Esophagus muscularis mucosa (tissue), 3 donors: ENCODE results near the gene SLC39A11.

Experiments used
- POLR2A ChIP-seq: fragments of 450-650 bp; IDR thresholded peaks from one replicate; pipeline ENCODE4 v1.6.1; 2017; ENCODE audit warnings: antibody characterized with exemption, moderate library complexity, mild to moderate bottlenecking, low read depth
- TF ChIP-seq, protein P1 (sequence below), 3 experiments: fragments of 200-600 bp in 2 of 3; fragments of 450-650 bp in 1 of 3; sonication (generic) in 2 of 3; IDR thresholded peaks; one replicate each; pipeline ENCODE4 v1.5.1; 2017 to 2019; ENCODE audit warnings: antibody characterized with exemption in 3 of 3, mild to moderate bottlenecking in 2 of 3, moderate library complexity in 1 of 3

DNA sequence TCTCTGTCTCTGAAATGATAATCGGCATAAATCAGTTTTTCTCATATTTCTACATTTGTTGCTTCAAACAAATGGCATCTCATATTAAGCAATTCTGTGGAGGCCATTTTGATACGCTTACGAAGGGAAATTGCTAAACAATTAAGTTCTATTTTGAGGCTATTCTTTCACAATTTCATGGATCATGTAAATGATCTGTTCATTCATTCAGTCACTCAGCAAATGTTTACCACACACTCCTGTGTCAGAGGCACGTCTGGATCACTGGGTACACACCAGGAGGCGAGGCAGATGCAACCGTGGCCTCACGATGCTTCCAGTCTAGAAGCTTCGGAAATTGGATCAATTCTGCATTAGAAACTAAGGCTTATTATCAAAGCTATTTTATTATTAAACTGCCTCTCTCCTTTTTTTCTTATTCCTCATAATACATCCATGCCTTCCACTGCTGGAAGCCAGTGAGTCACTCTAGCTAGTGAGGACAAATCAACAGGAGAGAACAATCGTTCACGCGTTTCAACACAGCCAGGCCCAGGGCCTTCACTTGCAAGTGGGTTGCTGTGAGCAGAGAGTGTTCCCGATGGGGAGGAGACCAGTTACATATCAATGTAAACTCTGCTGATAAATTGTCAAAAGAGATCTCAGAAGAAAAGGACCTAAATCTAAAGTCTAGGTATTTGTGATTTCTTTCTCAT lies 11.3 kb upstream of the SLC39A11 start:
- TF ChIP-seq, protein P1, sequence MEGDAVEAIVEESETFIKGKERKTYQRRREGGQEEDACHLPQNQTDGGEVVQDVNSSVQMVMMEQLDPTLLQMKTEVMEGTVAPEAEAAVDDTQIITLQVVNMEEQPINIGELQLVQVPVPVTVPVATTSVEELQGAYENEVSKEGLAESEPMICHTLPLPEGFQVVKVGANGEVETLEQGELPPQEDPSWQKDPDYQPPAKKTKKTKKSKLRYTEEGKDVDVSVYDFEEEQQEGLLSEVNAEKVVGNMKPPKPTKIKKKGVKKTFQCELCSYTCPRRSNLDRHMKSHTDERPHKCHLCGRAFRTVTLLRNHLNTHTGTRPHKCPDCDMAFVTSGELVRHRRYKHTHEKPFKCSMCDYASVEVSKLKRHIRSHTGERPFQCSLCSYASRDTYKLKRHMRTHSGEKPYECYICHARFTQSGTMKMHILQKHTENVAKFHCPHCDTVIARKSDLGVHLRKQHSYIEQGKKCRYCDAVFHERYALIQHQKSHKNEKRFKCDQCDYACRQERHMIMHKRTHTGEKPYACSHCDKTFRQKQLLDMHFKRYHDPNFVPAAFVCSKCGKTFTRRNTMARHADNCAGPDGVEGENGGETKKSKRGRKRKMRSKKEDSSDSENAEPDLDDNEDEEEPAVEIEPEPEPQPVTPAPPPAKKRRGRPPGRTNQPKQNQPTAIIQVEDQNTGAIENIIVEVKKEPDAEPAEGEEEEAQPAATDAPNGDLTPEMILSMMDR (IDR thresholded peaks at IDR 0.05) = no peak
- no peak for TF ChIP-seq POLR2A
